Measurements from ENCODE around the gene FGF10.

FGF10 gene

DNA sequence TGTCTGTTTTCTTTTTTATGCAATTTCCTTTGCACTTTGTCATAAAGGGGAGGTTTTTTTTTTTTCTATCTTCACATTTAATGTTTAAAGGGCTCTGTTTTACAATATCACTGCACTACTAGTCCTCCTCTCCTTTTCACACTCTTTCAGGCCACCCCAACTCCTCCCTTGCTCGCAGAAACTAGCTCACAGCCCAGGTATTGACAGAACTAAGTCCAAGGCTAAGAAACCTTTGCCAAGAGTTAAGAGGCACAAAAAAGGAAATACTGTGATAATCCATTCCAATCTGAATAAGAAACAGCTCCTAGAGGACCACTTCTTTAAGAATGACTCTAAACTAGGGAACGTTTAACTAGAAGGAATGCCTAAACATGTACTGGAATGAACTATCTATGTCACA is 1.1 kb upstream of the FGF10 start:
- H3K27ac ChIP-seq, result no peak overlapping the region
- no peak for TF ChIP-seq ZFX (IDR thresholded peaks at IDR 0.05; ENCODE audit: borderline replicate concordance)
- TF ChIP-seq, protein P1, sequence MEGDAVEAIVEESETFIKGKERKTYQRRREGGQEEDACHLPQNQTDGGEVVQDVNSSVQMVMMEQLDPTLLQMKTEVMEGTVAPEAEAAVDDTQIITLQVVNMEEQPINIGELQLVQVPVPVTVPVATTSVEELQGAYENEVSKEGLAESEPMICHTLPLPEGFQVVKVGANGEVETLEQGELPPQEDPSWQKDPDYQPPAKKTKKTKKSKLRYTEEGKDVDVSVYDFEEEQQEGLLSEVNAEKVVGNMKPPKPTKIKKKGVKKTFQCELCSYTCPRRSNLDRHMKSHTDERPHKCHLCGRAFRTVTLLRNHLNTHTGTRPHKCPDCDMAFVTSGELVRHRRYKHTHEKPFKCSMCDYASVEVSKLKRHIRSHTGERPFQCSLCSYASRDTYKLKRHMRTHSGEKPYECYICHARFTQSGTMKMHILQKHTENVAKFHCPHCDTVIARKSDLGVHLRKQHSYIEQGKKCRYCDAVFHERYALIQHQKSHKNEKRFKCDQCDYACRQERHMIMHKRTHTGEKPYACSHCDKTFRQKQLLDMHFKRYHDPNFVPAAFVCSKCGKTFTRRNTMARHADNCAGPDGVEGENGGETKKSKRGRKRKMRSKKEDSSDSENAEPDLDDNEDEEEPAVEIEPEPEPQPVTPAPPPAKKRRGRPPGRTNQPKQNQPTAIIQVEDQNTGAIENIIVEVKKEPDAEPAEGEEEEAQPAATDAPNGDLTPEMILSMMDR (IDR thresholded peaks at IDR 0.05), result no peak

DNA sequence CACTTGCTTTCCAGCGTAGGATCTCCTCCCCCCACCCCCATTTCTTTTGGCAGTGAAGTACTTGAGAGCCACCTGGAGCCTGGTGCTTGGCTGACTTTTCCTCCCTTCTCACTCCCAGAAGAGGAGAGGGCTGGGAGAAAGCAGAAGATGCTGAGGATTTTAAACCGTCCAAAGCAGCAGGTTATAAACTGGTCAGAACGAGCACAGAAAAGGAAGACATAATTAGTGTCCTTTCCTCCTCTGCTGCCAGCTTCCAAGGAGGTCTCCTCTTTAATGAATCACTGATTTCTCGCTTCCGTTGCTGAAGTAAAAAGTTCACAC is 563 bp upstream of the FGF10 start:
- no peak for TF ChIP-seq ZFX (IDR thresholded peaks at IDR 0.05; ENCODE audit: borderline replicate concordance)
- TF ChIP-seq, protein P1 (IDR thresholded peaks at IDR 0.05), result no peak
- no peak overlapping the region for H3K27ac ChIP-seq

DNA sequence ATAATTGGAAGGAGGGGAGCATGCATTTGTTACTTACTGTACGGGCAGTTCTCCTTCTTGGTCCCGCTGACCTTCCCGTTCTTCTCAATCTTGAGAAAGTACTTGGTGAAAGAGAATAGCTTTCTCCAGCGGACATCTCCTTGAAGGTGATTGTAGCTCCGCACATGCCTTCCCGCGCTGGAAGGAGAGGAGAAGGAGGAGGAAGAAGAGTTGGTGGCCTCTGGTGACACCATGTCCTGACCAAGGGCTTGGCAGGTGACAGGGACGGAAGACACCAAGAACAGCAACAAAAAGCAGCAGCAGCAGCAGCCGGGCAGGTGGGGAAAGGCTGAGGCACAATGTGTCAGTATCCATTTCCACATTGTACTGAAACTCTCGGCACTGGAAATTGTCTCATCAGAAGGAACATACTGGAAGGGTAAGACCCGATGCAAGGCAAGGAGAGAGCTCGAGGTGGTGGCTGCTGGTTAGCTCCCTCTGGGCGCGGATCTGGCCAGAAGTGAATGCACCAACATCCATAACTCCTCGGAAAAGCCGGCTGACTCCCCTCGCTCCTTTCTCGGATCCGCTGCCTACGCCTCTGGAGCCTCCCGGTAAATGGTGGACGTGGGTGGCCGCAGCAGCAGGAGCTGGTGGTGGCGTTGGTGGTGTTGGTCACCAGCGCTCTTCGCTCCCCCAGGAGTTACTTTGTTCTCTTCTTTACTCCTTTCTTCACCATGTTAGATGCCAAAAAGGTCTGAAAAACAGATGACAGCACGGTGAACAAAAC is 715 bp downstream of the FGF10 start:
- H3K27ac ChIP-seq, result no peak overlapping the region
- TF ChIP-seq, protein P1 (IDR thresholded peaks at IDR 0.05), result no peak
- no peak for TF ChIP-seq ZFX (IDR thresholded peaks at IDR 0.05; ENCODE audit: borderline replicate concordance)

DNA sequence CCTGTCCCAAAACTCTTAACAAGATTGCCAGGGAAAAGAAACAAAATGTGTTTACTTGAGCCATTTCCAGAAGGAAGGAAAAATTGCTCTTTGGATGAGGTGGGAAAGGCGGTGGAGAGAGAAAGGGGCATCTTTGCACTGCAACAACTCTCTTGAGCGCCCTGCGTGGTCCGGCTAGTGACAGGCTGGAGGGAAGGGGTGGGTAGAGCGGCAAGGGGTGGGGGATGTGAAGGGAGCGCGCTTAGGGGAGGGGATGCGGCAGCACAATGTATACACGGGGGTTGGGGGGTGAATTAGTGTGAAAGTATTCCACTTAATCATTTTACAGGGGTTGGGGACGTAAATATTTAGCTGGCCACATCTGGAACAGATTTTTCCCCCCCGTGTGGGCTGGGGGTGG is 1.3 kb downstream of the FGF10 start:
- H3K27ac ChIP-seq, result no peak overlapping the region
- TF ChIP-seq, protein P1 (IDR thresholded peaks at IDR 0.05), result no peak
- no peak for TF ChIP-seq ZFX (IDR thresholded peaks at IDR 0.05; ENCODE audit: borderline replicate concordance)

DNA sequence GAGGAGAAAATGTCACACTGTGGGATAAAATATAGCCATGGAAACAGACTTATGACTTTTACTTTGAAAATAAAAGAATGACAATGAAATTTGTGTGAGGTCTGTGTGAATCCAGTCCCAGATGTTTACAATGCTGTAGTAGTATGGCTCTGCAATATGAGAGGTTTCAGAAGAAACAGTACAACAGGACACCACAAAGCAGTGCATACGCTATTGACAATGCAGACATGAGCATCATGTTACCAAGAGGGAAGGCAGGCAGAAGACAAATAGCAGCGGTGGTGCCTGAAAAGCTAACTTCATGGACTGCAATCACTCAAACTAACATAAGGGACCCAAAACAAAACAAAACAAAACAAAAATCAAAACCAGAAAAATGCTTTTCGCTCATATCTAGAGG is 1.8 kb downstream of the FGF10 start:
- no peak overlapping the region for H3K27ac ChIP-seq
- TF ChIP-seq, protein P1 (IDR thresholded peaks at IDR 0.05), result no peak
- no peak for TF ChIP-seq ZFX (IDR thresholded peaks at IDR 0.05; ENCODE audit: borderline replicate concordance)

DNA sequence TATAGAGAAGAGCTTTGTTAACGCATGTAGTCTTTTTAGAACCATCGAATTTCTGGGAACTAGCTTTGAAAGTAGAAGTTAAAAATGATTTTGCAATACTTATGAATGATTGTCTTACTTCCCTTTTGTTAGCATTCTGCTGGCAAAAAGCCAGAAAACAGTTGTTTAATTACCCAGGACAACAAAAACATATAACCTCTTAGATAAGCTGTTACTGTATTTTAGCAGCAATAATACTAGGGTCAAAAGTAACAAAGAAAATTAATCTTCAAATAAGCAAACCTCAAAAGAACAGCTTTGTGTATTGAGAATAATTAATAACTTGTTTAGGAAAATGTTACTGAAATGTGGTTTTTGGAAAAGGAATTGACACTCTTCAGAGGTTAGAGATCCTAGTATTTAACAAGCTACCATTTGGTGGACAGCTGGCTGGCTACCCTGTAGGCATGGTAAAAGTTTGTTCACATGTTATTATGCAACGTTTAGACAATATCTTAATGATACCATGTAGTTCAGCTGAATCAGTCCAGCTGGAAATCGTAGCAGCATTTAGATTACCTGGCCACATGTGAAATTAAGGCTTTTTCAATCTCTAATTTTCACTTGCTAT is 3.8 kb downstream of the FGF10 start:
- TF ChIP-seq ZFX (IDR thresholded peaks at IDR 0.05; ENCODE audit: borderline replicate concordance), result no peak
- TF ChIP-seq, protein P1 (IDR thresholded peaks at IDR 0.05), result no peak
- no peak overlapping the region for H3K27ac ChIP-seq

DNA sequence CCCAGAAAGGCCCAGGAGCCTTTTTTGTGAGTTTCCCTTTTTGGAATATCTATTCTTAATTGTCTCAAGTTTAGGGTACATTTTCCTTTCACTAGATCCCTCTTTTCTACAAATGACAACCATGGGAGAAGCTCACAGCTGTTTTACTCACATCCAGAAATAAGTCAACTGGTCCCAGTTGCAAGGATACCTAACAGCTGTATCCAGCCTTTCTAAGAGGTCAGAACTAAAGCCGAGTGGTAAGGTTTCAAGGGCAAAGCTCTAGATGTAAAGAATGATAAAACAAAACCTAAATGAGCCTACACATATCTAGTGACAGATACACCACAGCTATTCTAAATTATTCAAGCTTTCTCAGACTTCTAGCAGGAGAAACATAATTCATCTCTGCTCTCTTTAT is 4.4 kb downstream of the FGF10 start:
- TF ChIP-seq, protein P1 (IDR thresholded peaks at IDR 0.05), result no peak
- TF ChIP-seq ZFX (IDR thresholded peaks at IDR 0.05; ENCODE audit: borderline replicate concordance), result no peak

More for the DNA sequence above, 4.4 kb downstream of the FGF10 start:
- H3K27ac ChIP-seq, result no peak overlapping the region
